CD14-positive monocyte (primary cell): ENCODE results near the gene BNIP2. TPM values are rescaled to one million over a fixed set of nuclear protein-coding genes. Genes with fewer than 3 reads are reported as not detected.

Experiments used
- DNase-seq, 3 donors: peaks; one replicate each; pipeline ENCODE4 v3.0.0-alpha.2; 2011 to 2022
- H2AFZ ChIP-seq: 2 replicates; pipeline ENCODE4 v1.6.0; 2012; ENCODE audit warnings: mild to moderate bottlenecking, low read depth, low read length, inconsistent platforms; ENCODE audit not compliant: insufficient read depth, poor library complexity, severe bottlenecking
- H3K27ac ChIP-seq, 2 donors: 1 replicate in 1 of 2; 2 replicates in 1 of 2; pipeline ENCODE4 v1.5.1; 2012 to 2013; ENCODE audit warnings: low read length in 2 of 2, control low read depth in 1 of 2, inconsistent platforms in 1 of 2, low read depth in 1 of 2, mild to moderate bottlenecking in 1 of 2
- H3K27me3 ChIP-seq, 2 donors: one replicate each; pipeline versions ENCODE4 v1.6.0 to v1.6.1; 2011 to 2013; ENCODE audit warnings: low read length in 2 of 2; ENCODE audit not compliant: control insufficient read depth in 2 of 2, insufficient read depth in 2 of 2
- H3K36me3 ChIP-seq, 2 donors: replicated peaks in 1 of 2; 1 replicate in 1 of 2; 2 replicates in 1 of 2; pipeline versions ENCODE4 v1.5.1 to v1.6.1; 2012 to 2013; ENCODE audit warnings: low read length in 2 of 2, control low read depth in 1 of 2, inconsistent platforms in 1 of 2, mild to moderate bottlenecking in 1 of 2; ENCODE audit not compliant: insufficient read depth in 2 of 2, control insufficient read depth in 1 of 2
- H3K4me1 ChIP-seq, 2 donors: 1 replicate in 1 of 2; 2 replicates in 1 of 2; pipeline versions ENCODE4 v1.5.1 to v1.6.1; 2012 to 2013; ENCODE audit warnings: low read length in 2 of 2, control low read depth in 1 of 2, inconsistent platforms in 1 of 2, mild to moderate bottlenecking in 1 of 2, moderate library complexity in 1 of 2; ENCODE audit not compliant: insufficient read depth in 2 of 2, control insufficient read depth in 1 of 2
- H3K4me2 ChIP-seq: replicated peaks from 2 replicates; pipeline ENCODE3; 2012; ENCODE audit warnings: low read length, moderate library complexity, mild to moderate bottlenecking; ENCODE audit not compliant: poor library complexity, severe bottlenecking; ENCODE audit errors: extremely low read depth
- H3K4me3 ChIP-seq, 3 experiments: fragments of 200-600 bp in 1 of 3; sonication (generic) in 1 of 3; replicated peaks in 1 of 3; 1 replicate in 2 of 3; 2 replicates in 1 of 3; pipeline ENCODE4 v1.5.1; 2011 to 2013; ENCODE audit warnings: low read length in 3 of 3, mild to moderate bottlenecking in 3 of 3, control low read depth in 2 of 3, low read depth in 2 of 3, inconsistent platforms in 1 of 3, moderate library complexity in 1 of 3
- H3K79me2 ChIP-seq: 2 replicates; pipeline ENCODE4 v1.6.0; 2012; ENCODE audit warnings: mild to moderate bottlenecking, control low read depth, inconsistent platforms, low read length, moderate library complexity; ENCODE audit not compliant: insufficient read depth
- H3K9ac ChIP-seq: 2 replicates; pipeline ENCODE4 v1.6.0; 2017; ENCODE audit warnings: low read length, mild to moderate bottlenecking; ENCODE audit not compliant: insufficient read depth, poor library complexity, severe bottlenecking
- H3K9me3 ChIP-seq, 2 donors: replicated peaks in 1 of 2; 1 replicate in 1 of 2; 2 replicates in 1 of 2; pipeline versions ENCODE4 v1.5.1 to v1.6.1; 2012 to 2013; ENCODE audit warnings: low read length in 2 of 2, control low read depth in 1 of 2; ENCODE audit not compliant: control insufficient read depth in 1 of 2, insufficient read depth in 1 of 2
- H4K20me1 ChIP-seq: 2 replicates; pipeline ENCODE4 v1.6.0; 2012; ENCODE audit warnings: mild to moderate bottlenecking, low read length, control low read depth, moderate library complexity; ENCODE audit not compliant: insufficient read depth
- H3K27ac Mint-ChIP-seq, 7 donors: one replicate each; pipeline ENCODE4 v1.8.0; 2020; ENCODE audit warnings: mild to moderate bottlenecking in 7 of 7, mixed read lengths in 7 of 7, moderate library complexity in 6 of 7, inconsistent platforms in 2 of 7
- H3K27me3 Mint-ChIP-seq, 3 donors: one replicate each; pipeline ENCODE4 v1.8.0; 2021 to 2022; ENCODE audit warnings: low read depth in 3 of 3, mild to moderate bottlenecking in 3 of 3, mixed read lengths in 3 of 3, moderate library complexity in 3 of 3, inconsistent platforms in 1 of 3
- H3K36me3 Mint-ChIP-seq, 2 donors: one replicate each; pipeline ENCODE4 v1.8.0; 2020; ENCODE audit warnings: mixed read lengths in 2 of 2, inconsistent platforms in 1 of 2, mild to moderate bottlenecking in 1 of 2
- H3K4me1 Mint-ChIP-seq: one replicate; pipeline ENCODE4 v1.8.0; 2020; ENCODE audit warnings: mild to moderate bottlenecking, mixed read lengths
- H3K4me3 Mint-ChIP-seq, 2 donors: one replicate each; pipeline ENCODE4 v1.8.0; 2020; ENCODE audit warnings: mild to moderate bottlenecking in 2 of 2, mixed read lengths in 2 of 2, moderate library complexity in 1 of 2
- H3K9me3 Mint-ChIP-seq, 7 donors: one replicate each; pipeline ENCODE4 v1.8.0; 2020 to 2022; ENCODE audit warnings: mixed read lengths in 7 of 7, mild to moderate bottlenecking in 6 of 7, moderate library complexity in 6 of 7, inconsistent platforms in 2 of 7
- WGBS: methylation state at CpG from one replicate; pipeline ENCODE4 v1.1.5; 2013; ENCODE audit warnings: missing lambda C conversion rate; ENCODE audit not compliant: insufficient coverage; 5-methylcytosine and 5-hydroxymethylcytosine counted together
- intact Hi-C, 2 donors: fragments of 100-400 bp; cut with micrococcal nuclease; formaldehyde crosslinking; loops; one replicate each; pipeline versions ENCODE4 v1.15.0 to v1.15.1; 2023
- polyA plus RNA-seq, 3 donors: library from polyadenylated mRNA; depleted of rRNA in 1 of 3; unstranded in 2 of 3; stranded (reverse) in 1 of 3; fragments of 300-500 nt in 2 of 3; fragments of >200 nt in 1 of 3; fragmentation: Illumina TruSeq in 2 of 3; gene quantifications; 1 replicate in 2 of 3; 2 replicates in 1 of 3; pipeline ENCODE4 v1.2.3, GENCODE V29; 2012 to 2021
- TF ChIP-seq, protein P1 (sequence below): fragments of 200-600 bp; IDR thresholded peaks from one replicate; pipeline ENCODE4 v1.8.0; 2022; ENCODE audit warnings: antibody characterized with exemption, mild to moderate bottlenecking

BNIP2 gene
- polyA plus RNA-seq, 3 donors, result 83.4 to 189 (median 136) TPM

DNA sequence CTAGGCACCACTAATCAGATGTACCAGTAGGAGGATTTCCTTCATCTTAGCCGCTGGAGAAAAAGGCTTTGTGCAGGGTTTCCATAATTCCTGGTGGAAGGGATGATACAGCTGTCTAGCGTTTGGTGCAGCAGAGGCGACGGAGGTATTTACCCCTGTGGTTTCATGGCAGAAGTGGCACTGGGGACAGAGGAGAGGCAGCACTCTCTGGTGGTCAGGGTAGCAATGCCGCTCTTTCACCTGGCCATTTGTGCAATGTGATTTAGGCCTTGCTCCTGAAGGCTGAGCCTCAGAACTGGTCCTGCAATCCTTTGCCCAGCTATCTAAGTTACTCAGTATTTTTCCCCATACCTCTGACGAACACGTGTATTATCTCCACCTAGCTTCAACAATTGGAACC, 47.1 kb upstream of the BNIP2 start:
- Mint-ChIP-seq H3K36me3 (no peaks in the 10 kb centered on the region), H3K9me3 (peaks cover 0 to 2% (median 0%) of the 10 kb centered on the region in 7 donors), H3K27ac (no peak overlapping the region), H3K27me3 (peaks cover 0 to 12% (median 7%) of the 10 kb centered on the region in 3 donors), H3K4me3 (no peak overlapping the region), H3K4me1 (no peaks in the 10 kb centered on the region)
- no peak for DNase-seq
- Histone ChIP-seq H4K20me1 (no peaks in the 10 kb centered on the region), H3K36me3 (no peaks in the 10 kb centered on the region), H3K9ac (no peak overlapping the region), H3K9me3 (no peaks in the 10 kb centered on the region), H3K4me3 (no peak overlapping the region), H2AFZ (no peak overlapping the region), H3K27me3 (no peaks in the 10 kb centered on the region), H3K79me2 (no peaks in the 10 kb centered on the region), H3K4me2 (no peak overlapping the region), H3K4me1 (no peaks in the 10 kb centered on the region), H3K27ac (no peak overlapping the region)
- 94% methylated on average over 5 of the region's 7 CpGs for WGBS
- intact Hi-C loops, result no loop called here
- TF ChIP-seq, protein P1, sequence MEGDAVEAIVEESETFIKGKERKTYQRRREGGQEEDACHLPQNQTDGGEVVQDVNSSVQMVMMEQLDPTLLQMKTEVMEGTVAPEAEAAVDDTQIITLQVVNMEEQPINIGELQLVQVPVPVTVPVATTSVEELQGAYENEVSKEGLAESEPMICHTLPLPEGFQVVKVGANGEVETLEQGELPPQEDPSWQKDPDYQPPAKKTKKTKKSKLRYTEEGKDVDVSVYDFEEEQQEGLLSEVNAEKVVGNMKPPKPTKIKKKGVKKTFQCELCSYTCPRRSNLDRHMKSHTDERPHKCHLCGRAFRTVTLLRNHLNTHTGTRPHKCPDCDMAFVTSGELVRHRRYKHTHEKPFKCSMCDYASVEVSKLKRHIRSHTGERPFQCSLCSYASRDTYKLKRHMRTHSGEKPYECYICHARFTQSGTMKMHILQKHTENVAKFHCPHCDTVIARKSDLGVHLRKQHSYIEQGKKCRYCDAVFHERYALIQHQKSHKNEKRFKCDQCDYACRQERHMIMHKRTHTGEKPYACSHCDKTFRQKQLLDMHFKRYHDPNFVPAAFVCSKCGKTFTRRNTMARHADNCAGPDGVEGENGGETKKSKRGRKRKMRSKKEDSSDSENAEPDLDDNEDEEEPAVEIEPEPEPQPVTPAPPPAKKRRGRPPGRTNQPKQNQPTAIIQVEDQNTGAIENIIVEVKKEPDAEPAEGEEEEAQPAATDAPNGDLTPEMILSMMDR, result no peak

DNA sequence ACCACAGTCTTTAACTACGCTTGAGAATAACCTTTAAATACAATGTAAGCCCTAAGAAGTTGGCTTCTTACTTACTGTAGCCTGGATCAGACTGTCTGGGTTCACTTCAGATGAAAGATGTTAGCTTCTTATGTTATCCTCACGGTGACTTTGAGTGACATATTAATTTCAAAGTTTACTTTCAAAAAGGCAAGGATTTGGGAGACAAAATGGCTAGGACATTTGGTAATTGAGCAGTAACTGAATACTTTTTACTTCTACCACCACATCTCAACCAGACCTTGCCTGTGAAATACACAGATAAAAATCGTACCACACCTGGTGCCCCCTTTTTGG, 36.0 kb upstream of the BNIP2 start:
- no peak for DNase-seq
- Mint-ChIP-seq H3K4me1 (no peaks in the 10 kb centered on the region), H3K9me3 (no peaks in the 10 kb centered on the region), H3K27me3 (peaks cover 2 to 3% (median 2%) of the 10 kb centered on the region in 3 donors), H3K27ac (no peak overlapping the region), H3K36me3 (no peaks in the 10 kb centered on the region), H3K4me3 (no peak overlapping the region)
- Histone ChIP-seq H3K27ac (no peak overlapping the region), H3K4me3 (no peak overlapping the region), H3K4me2 (no peak overlapping the region), H3K9ac (no peak overlapping the region), H3K9me3 (no peaks in the 10 kb centered on the region), H2AFZ (peak overlapping the region; percentile 17), H3K4me1 (no peaks in the 10 kb centered on the region), H4K20me1 (no peaks in the 10 kb centered on the region), H3K27me3 (peaks cover 0 to 3% of the 10 kb centered on the region in 2 donors), H3K36me3 (no peaks in the 10 kb centered on the region), H3K79me2 (no peaks in the 10 kb centered on the region)
- WGBS, result 0% methylated on average over 1 of the region's 3 CpGs
- TF ChIP-seq, protein P1, result peak; percentile 24
- intact Hi-C loops, result loop anchor here in 1 of 2 donors (10.0 kb wide), 1 partner anchor 460 kb away; no protein-coding TSS in a partner anchor
